ENCODE data around the gene SCAANT1.

Gene SCAANT1

DNA sequence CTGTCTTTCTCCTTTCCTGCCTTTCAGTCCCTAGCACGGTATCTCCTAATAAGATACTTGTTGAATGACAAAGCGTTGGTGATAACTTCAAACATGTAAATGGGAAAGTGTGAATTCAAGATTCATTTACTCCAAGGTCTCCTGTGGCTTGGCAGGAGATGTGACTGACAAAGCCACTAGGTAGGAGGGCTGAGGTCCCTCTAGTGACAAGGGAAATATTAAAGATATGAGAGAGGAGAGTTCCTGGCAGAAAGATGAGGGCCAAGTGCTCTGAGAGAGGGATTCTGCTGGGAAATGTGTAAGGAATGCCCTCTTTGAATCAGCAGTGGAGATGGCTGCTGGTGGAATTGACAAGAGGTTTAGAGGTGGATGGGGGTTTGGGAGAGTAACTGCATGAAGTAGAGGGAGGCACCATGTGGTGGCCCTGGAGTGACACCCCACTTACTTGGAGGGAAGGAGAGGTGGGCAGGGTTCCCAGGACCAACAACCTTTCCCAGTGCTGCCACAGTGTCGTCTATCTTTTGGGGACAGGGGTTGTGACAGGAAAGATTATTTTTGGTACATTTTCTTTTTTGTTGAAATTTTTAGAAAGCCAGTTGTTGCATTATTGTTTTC, 43.0 kb upstream of the SCAANT1 start:
- no peaks in the 10 kb centered on the region for H3K9me3 ChIP-seq
- H3K4me1 ChIP-seq, result peaks cover 0 to 33% (median 14%) of the 10 kb centered on the region in 4 donors
- H3K27ac ChIP-seq, result no peak overlapping the region
- no peaks in the 10 kb centered on the region for H3K27me3 ChIP-seq
- no peak for DNase-seq
- H3K36me3 ChIP-seq, result peaks cover 0 to 3% (median 0%) of the 10 kb centered on the region in 3 donors
- TF ChIP-seq, protein P1, sequence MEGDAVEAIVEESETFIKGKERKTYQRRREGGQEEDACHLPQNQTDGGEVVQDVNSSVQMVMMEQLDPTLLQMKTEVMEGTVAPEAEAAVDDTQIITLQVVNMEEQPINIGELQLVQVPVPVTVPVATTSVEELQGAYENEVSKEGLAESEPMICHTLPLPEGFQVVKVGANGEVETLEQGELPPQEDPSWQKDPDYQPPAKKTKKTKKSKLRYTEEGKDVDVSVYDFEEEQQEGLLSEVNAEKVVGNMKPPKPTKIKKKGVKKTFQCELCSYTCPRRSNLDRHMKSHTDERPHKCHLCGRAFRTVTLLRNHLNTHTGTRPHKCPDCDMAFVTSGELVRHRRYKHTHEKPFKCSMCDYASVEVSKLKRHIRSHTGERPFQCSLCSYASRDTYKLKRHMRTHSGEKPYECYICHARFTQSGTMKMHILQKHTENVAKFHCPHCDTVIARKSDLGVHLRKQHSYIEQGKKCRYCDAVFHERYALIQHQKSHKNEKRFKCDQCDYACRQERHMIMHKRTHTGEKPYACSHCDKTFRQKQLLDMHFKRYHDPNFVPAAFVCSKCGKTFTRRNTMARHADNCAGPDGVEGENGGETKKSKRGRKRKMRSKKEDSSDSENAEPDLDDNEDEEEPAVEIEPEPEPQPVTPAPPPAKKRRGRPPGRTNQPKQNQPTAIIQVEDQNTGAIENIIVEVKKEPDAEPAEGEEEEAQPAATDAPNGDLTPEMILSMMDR (IDR thresholded peaks at IDR 0.05), result no peak
- no peak overlapping the region for H3K4me3 ChIP-seq
- intact Hi-C loops (cut with DNase I; ENCODE audit: low total_unique reads), result no loop called here

DNA sequence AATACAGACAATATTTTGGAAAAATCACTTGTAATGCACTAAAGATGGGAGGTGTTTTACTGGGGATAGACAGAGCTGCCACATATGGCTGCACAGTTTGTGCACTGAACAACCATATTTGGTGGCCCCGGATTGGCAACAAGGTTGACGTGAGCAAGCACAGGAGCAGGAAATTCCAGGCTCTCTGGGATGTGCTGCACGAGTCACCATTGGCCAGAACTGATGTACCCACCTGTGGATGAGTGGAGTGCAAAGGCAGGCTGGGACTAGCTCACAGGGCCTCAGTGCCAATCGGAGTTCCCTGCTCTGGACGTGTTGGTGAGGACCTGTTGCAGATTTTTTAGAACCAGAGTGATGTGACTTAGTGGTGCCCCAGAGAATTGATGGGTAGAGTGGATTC, 42.0 kb upstream of the SCAANT1 start:
- no peak for DNase-seq
- no peaks in the 10 kb centered on the region for H3K9me3 ChIP-seq
- H3K27me3 ChIP-seq, result no peaks in the 10 kb centered on the region
- intact Hi-C loops (cut with DNase I; ENCODE audit: low total_unique reads), result no loop called here
- H3K27ac ChIP-seq, result no peak overlapping the region
- H3K4me3 ChIP-seq, result no peak overlapping the region
- TF ChIP-seq, protein P1 (IDR thresholded peaks at IDR 0.05), result no peak
- H3K4me1 ChIP-seq, result peaks cover 0 to 33% (median 11%) of the 10 kb centered on the region in 4 donors
- H3K36me3 ChIP-seq, result peaks cover 0 to 3% (median 0%) of the 10 kb centered on the region in 3 donors

DNA sequence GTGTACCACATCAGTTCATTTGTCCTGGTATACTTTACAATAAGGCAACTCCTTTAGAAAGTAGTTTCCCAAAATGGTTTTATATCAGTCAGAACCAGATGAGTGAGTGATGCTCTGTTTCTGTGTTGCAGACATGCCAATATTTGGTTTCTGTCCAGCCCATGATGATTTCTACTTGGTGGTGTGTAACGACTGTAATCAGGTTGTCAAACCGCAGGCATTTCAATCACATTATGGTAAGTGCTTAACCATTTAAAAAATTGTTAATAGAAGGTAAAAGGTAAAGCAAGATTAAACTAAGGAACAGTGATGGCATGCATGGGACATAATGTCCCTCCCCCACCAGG, 40.0 kb upstream of the SCAANT1 start:
- intact Hi-C loops (cut with DNase I; ENCODE audit: low total_unique reads), result no loop called here
- H3K4me1 ChIP-seq, result peaks cover 0 to 49% (median 13%) of the 10 kb centered on the region in 4 donors
- no peak overlapping the region for H3K4me3 ChIP-seq
- DNase-seq, result no peak
- peaks cover 0 to 3% (median 0%) of the 10 kb centered on the region in 3 donors for H3K36me3 ChIP-seq
- H3K27me3 ChIP-seq, result no peaks in the 10 kb centered on the region
- no peak overlapping the region for H3K27ac ChIP-seq
- TF ChIP-seq, protein P1 (IDR thresholded peaks at IDR 0.05), result no peak
- H3K9me3 ChIP-seq, result no peaks in the 10 kb centered on the region

DNA sequence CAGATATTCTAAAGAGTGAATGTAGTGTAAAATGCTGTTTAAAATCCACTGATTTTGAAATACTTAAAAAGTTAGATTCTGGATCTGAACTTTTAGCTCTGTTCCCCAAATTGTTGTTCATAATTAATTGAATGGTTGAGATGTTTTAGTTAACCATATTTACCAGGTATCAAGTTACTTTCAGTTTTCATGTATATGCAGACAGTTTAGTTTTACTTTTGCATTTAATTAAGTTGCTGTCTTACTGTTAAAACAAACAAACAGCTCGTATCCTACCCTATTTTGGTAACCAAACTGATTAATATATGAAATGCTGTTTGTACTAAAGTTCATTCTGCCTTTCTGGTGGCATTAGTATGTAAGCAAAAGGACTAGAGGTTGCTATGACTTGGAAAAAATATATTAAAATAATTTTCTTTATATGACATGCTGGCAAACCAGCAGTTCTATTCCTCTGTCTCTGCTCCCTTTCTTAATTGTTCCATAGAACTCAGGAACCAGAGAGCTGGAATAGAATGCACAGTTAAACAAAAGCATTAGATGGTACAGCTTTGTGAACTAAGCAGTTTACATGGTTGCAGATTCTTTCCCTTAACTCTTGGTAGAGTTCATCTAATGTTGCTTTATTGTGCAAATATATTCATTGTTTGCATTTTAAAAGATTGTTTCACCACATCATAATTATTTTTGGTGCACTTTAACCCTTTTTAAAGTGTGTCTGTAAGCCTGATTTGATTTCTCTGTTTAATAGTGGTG, 39.5 kb upstream of the SCAANT1 start:
- TF ChIP-seq, protein P1 (IDR thresholded peaks at IDR 0.05), result no peak
- peaks cover 0 to 49% (median 13%) of the 10 kb centered on the region in 4 donors for H3K4me1 ChIP-seq
- peaks cover 0 to 3% (median 0%) of the 10 kb centered on the region in 3 donors for H3K36me3 ChIP-seq
- intact Hi-C loops (cut with DNase I; ENCODE audit: low total_unique reads), result no loop called here
- DNase-seq, result no peak
- no peaks in the 10 kb centered on the region for H3K27me3 ChIP-seq
- H3K4me3 ChIP-seq, result no peak overlapping the region
- H3K9me3 ChIP-seq, result no peaks in the 10 kb centered on the region
- H3K27ac ChIP-seq, result no peak overlapping the region

DNA sequence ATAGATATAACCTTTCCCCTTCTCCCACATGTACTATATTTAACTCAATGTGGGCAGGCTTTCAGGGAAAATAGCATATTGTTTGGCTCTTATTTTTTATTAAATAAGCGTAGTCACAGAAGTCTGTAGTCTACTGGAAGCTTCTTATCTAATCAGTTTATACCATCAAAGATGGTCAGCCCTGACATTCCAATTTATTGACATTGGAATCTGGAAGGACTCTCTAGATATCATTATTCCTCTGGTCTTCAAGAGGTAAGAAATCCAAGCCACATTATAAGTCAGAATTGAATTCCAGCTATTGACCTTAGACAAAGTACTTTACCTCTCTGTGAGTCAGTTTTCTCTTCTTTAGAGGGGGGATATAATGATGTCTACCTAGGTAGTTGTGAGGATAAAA, 38.5 kb upstream of the SCAANT1 start:
- Histone ChIP-seq H3K9me3 (no peaks in the 10 kb centered on the region), H3K27me3 (no peaks in the 10 kb centered on the region), H3K4me1 (peaks cover 0 to 49% (median 14%) of the 10 kb centered on the region in 4 donors), H3K4me3 (no peak overlapping the region), H3K36me3 (peaks cover 0 to 3% (median 0%) of the 10 kb centered on the region in 3 donors), H3K27ac (no peak overlapping the region)
- intact Hi-C loops (cut with DNase I; ENCODE audit: low total_unique reads), result no loop called here
- TF ChIP-seq, protein P1 (IDR thresholded peaks at IDR 0.05), result no peak
- no peak for DNase-seq

All from tibial artery (tissue), 4 donors.